Cerebellar nuclear complex (tissue), 1 donor: ENCODE data around the gene FAM117A.
"Not testable (repeated sequence)": the region's sequence is repeated elsewhere in the genome, so short reads cannot be mapped to it uniquely, and the experiment has no call there.

ENCODE experiments used
- DNase-seq, 2 experiments: peaks; one replicate each; lab custom pipeline; 2025; lab: John Stamatoyannopoulos, UW

The FAM117A gene

DNA sequence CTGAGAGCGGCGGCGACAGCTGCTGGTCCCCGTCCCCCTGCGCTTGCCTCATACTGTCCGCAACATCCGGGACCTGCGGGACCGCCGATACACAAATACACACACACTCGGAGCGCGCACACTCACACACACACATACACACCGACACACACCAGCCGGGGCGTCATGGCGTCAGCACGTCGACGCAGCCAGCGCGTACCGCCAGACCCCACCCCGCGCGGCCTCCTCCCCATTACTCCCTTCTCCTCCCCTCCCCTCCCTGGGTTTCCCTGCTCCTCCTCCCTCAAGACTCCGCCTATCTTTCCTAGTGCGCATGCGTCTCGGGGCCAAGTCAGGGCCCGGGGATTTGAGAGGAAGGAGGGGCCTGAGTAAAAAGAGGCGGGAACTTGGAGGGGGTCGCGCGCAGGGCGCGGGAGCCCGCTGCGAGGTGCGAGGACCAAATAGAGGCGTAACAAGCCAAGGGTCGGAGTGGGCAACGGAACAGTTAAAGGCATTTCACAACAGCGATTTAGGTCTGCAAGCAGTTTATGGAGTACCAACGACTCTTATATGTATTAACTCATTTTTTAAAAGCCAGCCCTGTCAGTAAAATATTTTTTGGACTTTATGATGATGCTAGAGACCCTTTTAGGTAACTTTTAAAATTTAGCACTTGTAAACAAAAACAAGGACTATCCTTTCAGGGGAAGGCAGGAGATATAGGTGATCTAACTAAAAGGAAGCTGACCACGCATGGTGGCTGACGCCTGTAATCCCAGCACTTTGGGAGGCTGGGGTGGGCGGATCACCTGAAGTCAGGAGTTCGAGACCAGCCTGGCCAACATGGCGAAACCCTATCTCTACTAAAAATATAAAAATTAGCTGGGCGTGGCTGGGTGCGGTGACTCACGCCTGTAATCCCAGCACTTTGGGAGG lies 85.7 kb downstream of the FAM117A start, which contains the start of gene SPOP:
SPOP (minus strand) TSS at position 165 of the 915 bp plus-strand sequence. CDS start 55,287 bp downstream, outside the sequence.
- peak; percentile 97 to 98 for DNase-seq

DNA sequence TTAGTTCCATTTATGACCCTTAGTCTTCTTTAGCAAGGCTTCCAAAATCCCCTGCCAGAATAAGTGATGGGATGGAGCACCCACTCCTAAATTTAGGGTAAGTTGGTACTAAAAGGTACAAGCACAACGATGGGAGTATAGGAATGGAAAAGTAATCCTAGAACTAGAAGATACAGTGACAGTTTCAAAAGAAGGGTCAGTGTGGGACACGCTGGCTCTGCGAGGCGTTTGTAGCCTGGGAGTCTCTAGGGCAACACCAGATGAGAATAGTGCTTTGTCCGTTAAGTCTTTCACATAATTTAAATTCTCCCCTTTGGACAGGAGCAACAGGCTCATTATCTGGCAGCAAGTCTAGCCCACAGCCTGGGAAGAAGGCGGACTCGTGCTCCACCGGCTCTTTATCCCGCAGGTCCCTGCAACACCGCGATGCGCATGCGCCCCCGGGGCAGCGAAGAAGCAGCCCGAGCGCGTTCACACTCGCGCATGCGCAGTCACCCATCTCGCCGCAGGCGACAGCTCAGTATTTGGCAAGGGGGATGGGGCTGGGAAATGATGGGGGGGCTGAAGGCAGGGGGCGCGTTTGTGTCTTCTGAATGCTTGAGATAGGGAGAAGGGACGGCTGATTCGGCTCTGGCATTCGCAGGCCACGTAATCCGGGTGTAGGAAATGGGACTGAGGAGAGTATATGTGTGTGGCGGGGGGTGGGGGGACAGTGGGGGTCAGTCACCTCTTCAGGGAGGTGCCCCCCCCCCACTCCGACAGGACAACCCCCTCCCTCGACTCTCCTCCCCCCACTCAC lies 86.6 kb downstream of the FAM117A start:
- DNase-seq = peak in 1 of 2 experiments; percentile 58

DNA sequence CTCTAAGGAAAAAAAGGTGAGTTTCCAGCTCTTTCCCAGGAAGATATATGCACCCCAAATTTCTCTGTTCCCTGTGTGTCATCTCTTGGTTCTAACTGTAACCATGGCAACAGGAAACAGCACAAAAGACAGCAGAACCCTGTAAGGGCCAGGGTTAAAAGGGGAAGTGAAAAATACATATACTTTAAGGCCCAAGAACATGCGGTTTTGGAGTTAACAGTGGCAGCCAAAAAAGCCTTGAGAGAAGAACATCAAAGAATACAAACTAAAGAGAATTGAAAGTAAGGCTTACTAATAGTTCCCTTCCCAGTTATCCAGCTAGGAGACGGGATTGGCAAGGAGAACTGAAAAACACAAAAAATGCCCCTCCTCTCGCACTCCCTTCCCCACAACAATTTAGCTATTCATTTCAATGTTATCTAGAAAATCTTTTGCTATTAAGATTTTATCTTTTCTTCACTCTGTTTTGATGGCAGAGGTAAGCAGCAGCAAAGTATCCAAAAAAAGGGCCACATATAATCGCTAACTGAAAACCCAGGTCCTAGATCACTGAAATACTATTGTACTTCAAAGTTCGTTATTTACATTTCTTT lies 87.6 kb downstream of the FAM117A start:
- DNase-seq = no peak

DNA sequence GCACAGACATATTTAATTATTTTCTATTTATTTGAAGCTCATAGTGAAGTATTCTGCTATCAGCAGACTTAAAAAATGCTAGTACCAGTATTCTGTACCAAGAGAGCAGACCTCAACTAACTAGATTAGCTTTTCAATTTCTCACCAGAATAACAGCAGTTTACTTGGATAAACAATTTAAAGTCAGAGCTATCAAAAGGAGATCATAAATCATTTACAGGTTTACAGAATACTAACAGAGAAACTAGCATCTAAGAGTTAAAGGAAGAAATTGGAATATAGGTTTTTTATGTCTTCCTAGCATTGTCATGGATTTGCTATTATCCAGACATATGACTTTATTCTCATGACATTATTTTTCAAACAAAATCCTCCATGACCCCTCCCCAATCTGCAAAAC lies 89.4 kb downstream of the FAM117A start:
- no peak for DNase-seq

DNA sequence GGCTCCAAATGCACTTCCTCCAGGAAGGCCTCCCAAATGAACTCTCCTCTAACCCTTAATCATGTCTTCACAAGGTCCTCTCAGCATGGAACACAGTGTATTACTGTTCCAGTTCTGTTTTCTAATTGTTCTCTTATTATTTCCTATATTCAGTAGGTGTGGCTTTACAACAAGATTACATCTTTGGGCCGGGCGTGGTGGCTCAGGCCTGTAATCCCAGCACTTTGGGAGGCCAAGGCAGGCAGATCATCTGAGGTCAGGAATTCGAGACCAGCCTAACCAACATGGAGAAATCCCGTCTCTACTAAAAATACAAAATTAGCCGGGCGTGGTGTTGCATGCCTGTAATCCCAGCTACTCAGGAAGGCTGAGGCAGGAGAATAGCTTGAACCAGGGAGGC lies 90.3 kb downstream of the FAM117A start:
- not testable (repeated sequence) for DNase-seq

DNA sequence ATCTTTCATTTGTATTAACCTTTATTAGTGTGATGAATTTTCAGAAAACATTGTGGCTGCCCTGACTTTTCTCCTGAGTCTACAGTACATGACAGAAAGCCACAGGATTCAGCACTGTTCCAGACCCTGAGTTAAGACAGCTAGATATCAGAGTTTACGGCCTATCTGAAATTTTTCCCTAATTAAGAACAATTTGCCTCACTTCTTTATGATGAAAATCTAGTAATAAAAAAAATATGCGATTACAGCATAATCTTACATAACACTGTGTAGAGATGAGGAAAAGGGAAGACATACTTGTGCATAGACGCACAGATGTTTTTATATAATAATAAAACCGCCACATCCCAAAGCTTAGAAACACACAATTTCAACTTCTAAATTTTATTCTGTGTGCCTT lies 93.3 kb downstream of the FAM117A start:
- no peak for DNase-seq

DNA sequence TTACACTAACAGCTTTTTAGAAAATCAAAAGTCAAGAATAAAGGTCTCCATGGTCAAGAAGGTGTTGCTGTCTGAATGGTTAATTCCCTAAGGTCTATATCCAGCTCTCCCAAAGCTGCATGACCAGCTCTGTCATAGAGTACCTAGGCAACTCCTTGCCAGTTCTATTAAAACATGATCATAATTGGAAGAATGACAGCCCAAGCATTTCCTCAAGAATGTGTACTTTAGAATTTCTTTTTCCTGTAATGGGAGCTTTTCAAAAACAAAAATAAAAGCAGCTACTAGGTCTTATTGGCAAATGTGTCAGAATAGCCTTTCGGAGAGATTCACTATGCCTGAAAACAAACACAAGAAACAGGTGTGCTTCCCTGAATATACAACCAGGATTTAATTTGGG lies 93.9 kb downstream of the FAM117A start:
- no peak for DNase-seq

DNA sequence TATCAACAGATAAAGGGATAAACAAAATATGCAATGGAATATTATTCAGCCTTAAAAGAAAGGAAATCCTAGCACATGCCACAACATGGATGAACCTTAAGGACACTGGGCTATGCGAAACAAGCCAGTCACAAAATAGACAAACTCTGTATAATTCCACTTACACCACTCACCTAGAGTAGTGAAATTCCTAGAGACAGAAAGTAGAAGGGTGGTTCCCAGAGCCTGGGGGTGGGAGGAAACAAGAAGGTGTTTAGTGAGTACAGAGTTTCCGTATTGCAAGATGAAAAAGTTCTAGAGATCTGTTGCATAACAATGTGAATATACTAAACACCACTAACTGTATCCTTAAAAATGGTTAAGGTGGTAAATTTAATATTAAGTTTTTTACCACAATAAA lies 96.1 kb downstream of the FAM117A start:
- no peak for DNase-seq

DNA sequence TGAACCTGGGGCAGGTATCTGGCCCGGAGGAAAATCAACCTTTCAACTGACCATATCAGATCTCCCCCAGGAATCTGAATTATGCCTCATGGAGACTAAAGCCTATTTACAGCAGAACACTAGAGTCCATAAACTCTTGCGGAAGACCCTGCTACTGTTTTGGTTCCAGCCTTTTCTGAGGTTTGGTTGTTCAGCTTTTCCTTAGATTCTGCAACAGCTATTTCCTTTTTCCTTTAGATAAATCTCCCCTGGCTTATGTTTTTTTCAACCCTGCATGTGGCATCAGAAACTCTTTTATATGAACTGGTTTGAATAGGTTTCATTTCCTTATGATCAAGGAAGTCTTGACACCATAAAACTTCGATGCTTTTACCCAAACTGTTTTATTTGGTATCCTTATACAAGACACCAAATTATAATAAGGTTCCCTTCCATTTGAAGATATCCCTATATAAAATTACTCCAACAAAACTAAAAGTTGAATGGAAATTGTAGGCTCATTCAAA lies 99.2 kb downstream of the FAM117A start:
- DNase-seq = no peak
